ENCODE results near the gene DCLK1.

- TF ChIP-seq CTCF (IDR thresholded peaks at IDR 0.05) (no peak), POLR2A (IDR thresholded peaks at IDR 0.05) (no peak)
Measured at GRCh38 chr13:35930665-35931631, 200.2 kb downstream of the DCLK1 start.

Measured in esophagus squamous epithelium (tissue), 4 donors.